HepG2 (cell line): ENCODE results near the gene INTS15. TPM values are rescaled to one million over a fixed set of nuclear protein-coding genes. Genes with fewer than 3 reads are reported as not detected.
A peak's percentile ranks its signal among the peaks of the same experiment; 100 is the strongest.

Source experiments
- ATRX ChIP-seq: sonication (generic); formaldehyde crosslinking; IDR thresholded peaks from 2 replicates; pipeline ENCODE4 v1.4.0; 2020; ENCODE audit warnings: missing genetic modification reagents, borderline replicate concordance
- CBX2 ChIP-seq, 2 experiments: fragments of 200-600 bp in 1 of 2; sonication (generic); formaldehyde crosslinking in 1 of 2; IDR thresholded peaks; 2 replicates each; pipeline versions ENCODE4 v1.7.0 to v1.8.1; 2018 to 2022; ENCODE audit warnings: low read depth in 2 of 2, low read length in 1 of 2, mild to moderate bottlenecking in 1 of 2, missing genetic modification reagents in 1 of 2
- ERF ChIP-seq: IDR thresholded peaks from 2 replicates; pipeline ENCODE4 v1.6.1; 2018; ENCODE audit warnings: missing biosample characterization, missing genetic modification reagents
- GATA4 ChIP-seq: sonication (generic); IDR thresholded peaks from 2 replicates; pipeline ENCODE4 v1.6.1; 2016; ENCODE audit warnings: antibody characterized with exemption, low read depth, borderline replicate concordance
- HHEX ChIP-seq: IDR thresholded peaks from 2 replicates; pipeline ENCODE4 v1.6.1; 2016; ENCODE audit warnings: control low read depth
- KDM4B ChIP-seq: sonication (generic); formaldehyde crosslinking; IDR thresholded peaks from 2 replicates; pipeline ENCODE4 v1.4.0; 2020; ENCODE audit warnings: missing genetic modification reagents
- MYC ChIP-seq: sonication (generic); formaldehyde crosslinking; IDR thresholded peaks from 2 replicates; pipeline ENCODE4 v1.9.0; 2021; ENCODE audit warnings: missing genetic modification reagents, borderline replicate concordance
- NAIF1 ChIP-seq: sonication (generic); formaldehyde crosslinking; IDR thresholded peaks from 2 replicates; pipeline ENCODE4 v1.5.0; 2020; ENCODE audit warnings: mild to moderate bottlenecking, missing genetic modification reagents, borderline replicate concordance
- NR1H2 ChIP-seq: sonication (generic); formaldehyde crosslinking; IDR thresholded peaks from 2 replicates; pipeline ENCODE4 v1.8.1; 2022; ENCODE audit warnings: low read depth, missing genetic modification reagents, borderline replicate concordance
- NR3C1 ChIP-seq: sonication (generic); formaldehyde crosslinking; IDR thresholded peaks from 2 replicates; pipeline ENCODE4 v1.4.0; 2020; ENCODE audit warnings: missing genetic modification reagents
- PPARG ChIP-seq: conservative IDR thresholded peaks from 2 replicates; pipeline ENCODE4 v1.6.1; 2016; ENCODE audit warnings: missing biosample characterization, missing genetic modification reagents
- SMAD1 ChIP-seq: sonication (generic); formaldehyde crosslinking; IDR thresholded peaks from 2 replicates; pipeline ENCODE4 v1.4.0; 2020; ENCODE audit warnings: missing genetic modification reagents, low read depth, mild to moderate bottlenecking, borderline replicate concordance
- ZNF224 ChIP-seq: sonication (generic); formaldehyde crosslinking; IDR thresholded peaks from 2 replicates; pipeline ENCODE4 v1.5.0; 2020; ENCODE audit warnings: mild to moderate bottlenecking, missing genetic modification reagents
- ZNF264 ChIP-seq: sonication (generic); formaldehyde crosslinking; IDR thresholded peaks from 2 replicates; pipeline ENCODE4 v1.4.0; 2020; ENCODE audit warnings: missing genetic modification reagents
- ZNF768 ChIP-seq: sonication (generic); formaldehyde crosslinking; IDR thresholded peaks from 2 replicates; pipeline ENCODE4 v1.4.0; 2020; ENCODE audit warnings: missing genetic modification reagents
- ZNF782 ChIP-seq: sonication (generic); formaldehyde crosslinking; IDR thresholded peaks from 2 replicates; pipeline ENCODE4 v1.4.0; 2020; ENCODE audit warnings: missing genetic modification reagents, mild to moderate bottlenecking, borderline replicate concordance
- ZSCAN20 ChIP-seq: sonication (generic); formaldehyde crosslinking; IDR thresholded peaks from 2 replicates; pipeline ENCODE4 v1.4.0; 2020; ENCODE audit warnings: missing genetic modification reagents, mild to moderate bottlenecking, borderline replicate concordance
- ZSCAN29 ChIP-seq: sonication (generic); formaldehyde crosslinking; conservative IDR thresholded peaks from 2 replicates; pipeline ENCODE4 v1.4.0; 2020; ENCODE audit warnings: mild to moderate bottlenecking, missing genetic modification reagents
- polyA plus RNA-seq, 8 experiments: library from polyadenylated mRNA; depleted of rRNA in 3 of 8; stranded (reverse) in 7 of 8; unstranded in 1 of 8; fragments of >200 nt; fragmentation: Illumina TruSeq in 4 of 8; extraction: Trizol in 4 of 8; gene quantifications; 2 replicates each; pipeline versions ENCODE4 v1.2.1 to v1.2.3, GENCODE V29; 2011 to 2016; ENCODE audit warnings: low read depth in 4 of 8, missing spikeins in 1 of 8, mixed read lengths in 1 of 8; ENCODE audit not compliant: insufficient read depth in 1 of 8
- total RNA-seq, 5 experiments: library from RNA; depleted of rRNA; stranded (reverse); fragments of >200 nt; fragmentation: Illumina TruSeq; extraction: Trizol; gene quantifications; 2 replicates each; pipeline ENCODE4 v1.2.3, GENCODE V29; 2016; ENCODE audit warnings: low read depth in 1 of 5
- TF ChIP-seq, protein P1 (sequence below): sonication (generic); formaldehyde crosslinking; IDR thresholded peaks from 2 replicates; pipeline ENCODE4 v1.5.0; 2020; ENCODE audit warnings: missing genetic modification reagents
- TF ChIP-seq, protein P2 (sequence below): sonication (generic); formaldehyde crosslinking; IDR thresholded peaks from 2 replicates; pipeline ENCODE4 v1.5.0; 2020; ENCODE audit warnings: mild to moderate bottlenecking, missing genetic modification reagents, moderate library complexity
- TF ChIP-seq, protein P3 (sequence below): sonication (generic); formaldehyde crosslinking; IDR thresholded peaks from 2 replicates; pipeline ENCODE4 v1.4.0; 2020; ENCODE audit warnings: missing genetic modification reagents
- TF ChIP-seq, protein P4 (sequence below): sonication (generic); formaldehyde crosslinking; IDR thresholded peaks from 2 replicates; pipeline ENCODE4 v1.4.0; 2020; ENCODE audit warnings: missing genetic modification reagents, mild to moderate bottlenecking, borderline replicate concordance

INTS15 gene
- total and polyA plus RNA-seq, 2 of the 13 experiments (the other 11 are each of a cell fraction or from before 2014, with no cell fraction given): 16.3 to 25.7 TPM

DNA sequence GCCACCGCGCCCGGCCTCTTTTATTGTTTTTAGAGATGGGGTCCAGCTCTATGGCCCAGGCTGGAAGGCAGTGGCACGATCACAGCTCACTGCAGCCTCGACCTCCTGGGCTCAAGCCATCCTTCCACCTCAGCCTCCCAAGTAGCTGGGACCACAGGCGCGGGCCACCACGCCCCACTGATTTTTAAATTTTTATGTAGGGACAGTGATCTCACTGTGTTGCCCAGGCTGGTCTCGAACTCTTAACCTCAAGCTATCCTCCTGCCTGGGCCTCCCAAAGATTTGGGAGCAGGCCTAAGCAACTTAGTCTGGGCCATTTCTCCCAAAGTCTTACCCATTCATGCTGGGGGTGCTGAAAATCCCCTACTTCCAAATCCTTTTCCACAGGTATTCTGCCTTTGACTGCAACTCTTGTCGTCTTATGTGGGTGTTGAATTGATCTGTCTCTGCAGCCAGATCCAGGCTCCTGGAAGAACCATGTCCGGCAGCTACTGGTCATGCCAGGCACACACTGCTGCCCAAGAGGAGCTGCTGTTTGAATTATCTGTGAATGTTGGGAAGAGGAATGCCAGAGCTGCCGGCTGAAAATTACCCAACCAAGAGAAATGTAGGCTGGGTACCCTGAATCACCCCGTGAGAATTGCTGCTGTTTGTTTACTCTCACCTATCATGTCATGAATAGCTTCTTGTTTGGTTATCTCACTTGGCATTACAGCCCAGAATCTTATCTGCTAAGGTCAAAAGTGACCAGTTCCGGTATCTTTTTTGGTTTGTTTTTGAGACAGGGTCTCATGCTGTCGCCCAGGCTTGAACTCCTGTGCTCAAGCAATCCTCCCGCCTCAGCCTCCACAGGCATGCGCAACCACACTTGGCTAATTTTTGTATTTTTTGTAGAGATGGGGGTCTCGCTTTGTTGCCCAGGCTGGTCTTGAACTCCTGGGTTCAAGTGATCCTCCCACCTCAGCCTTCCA is 11.4 kb upstream of the INTS15 start (continued):
- TF ChIP-seq MYC: peak; percentile 48; the same call in 1 of the 2 replicates
- TF ChIP-seq KDM4B (CRISPR knock-in tag): 0 out of 2 replicates have a peak, but pooled peaks have one; percentile 59
- peak; percentile 89 for TF ChIP-seq PPARG (CRISPR knock-in tag)
- peak; percentile 98 for TF ChIP-seq GATA4
- no peak for TF ChIP-seq NR3C1 (CRISPR knock-in tag)
- no peak for TF ChIP-seq ATRX (CRISPR knock-in tag)
- no peak for TF ChIP-seq CBX2 (IDR thresholded peaks at IDR 0.05; ENCODE audit: low read depth, low read length)
- TF ChIP-seq CBX2 (CRISPR knock-in tag; IDR thresholded peaks at IDR 0.05; ENCODE audit: low read depth): no peak
- peak; percentile 32; the same call in 1 of the 2 replicates for TF ChIP-seq ZSCAN29
- no peak for TF ChIP-seq ZNF224 (CRISPR knock-in tag)
- TF ChIP-seq NAIF1: no peak
- TF ChIP-seq, protein P1, sequence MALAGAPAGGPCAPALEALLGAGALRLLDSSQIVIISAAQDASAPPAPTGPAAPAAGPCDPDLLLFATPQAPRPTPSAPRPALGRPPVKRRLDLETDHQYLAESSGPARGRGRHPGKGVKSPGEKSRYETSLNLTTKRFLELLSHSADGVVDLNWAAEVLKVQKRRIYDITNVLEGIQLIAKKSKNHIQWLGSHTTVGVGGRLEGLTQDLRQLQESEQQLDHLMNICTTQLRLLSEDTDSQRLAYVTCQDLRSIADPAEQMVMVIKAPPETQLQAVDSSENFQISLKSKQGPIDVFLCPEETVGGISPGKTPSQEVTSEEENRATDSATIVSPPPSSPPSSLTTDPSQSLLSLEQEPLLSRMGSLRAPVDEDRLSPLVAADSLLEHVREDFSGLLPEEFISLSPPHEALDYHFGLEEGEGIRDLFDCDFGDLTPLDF (CRISPR knock-in tag): no peak
- TF ChIP-seq, protein P2, sequence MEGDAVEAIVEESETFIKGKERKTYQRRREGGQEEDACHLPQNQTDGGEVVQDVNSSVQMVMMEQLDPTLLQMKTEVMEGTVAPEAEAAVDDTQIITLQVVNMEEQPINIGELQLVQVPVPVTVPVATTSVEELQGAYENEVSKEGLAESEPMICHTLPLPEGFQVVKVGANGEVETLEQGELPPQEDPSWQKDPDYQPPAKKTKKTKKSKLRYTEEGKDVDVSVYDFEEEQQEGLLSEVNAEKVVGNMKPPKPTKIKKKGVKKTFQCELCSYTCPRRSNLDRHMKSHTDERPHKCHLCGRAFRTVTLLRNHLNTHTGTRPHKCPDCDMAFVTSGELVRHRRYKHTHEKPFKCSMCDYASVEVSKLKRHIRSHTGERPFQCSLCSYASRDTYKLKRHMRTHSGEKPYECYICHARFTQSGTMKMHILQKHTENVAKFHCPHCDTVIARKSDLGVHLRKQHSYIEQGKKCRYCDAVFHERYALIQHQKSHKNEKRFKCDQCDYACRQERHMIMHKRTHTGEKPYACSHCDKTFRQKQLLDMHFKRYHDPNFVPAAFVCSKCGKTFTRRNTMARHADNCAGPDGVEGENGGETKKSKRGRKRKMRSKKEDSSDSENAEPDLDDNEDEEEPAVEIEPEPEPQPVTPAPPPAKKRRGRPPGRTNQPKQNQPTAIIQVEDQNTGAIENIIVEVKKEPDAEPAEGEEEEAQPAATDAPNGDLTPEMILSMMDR: no peak
- TF ChIP-seq ZNF768 (CRISPR knock-in tag): no peak
- TF ChIP-seq ERF (CRISPR knock-in tag): peak; percentile 89
- TF ChIP-seq, protein P3, sequence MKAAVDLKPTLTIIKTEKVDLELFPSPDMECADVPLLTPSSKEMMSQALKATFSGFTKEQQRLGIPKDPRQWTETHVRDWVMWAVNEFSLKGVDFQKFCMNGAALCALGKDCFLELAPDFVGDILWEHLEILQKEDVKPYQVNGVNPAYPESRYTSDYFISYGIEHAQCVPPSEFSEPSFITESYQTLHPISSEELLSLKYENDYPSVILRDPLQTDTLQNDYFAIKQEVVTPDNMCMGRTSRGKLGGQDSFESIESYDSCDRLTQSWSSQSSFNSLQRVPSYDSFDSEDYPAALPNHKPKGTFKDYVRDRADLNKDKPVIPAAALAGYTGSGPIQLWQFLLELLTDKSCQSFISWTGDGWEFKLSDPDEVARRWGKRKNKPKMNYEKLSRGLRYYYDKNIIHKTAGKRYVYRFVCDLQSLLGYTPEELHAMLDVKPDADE: no peak
- TF ChIP-seq NR1H2 (CRISPR knock-in tag): no peak
- no peak for TF ChIP-seq HHEX (CRISPR knock-in tag)
- no peak for TF ChIP-seq SMAD1
- TF ChIP-seq ZSCAN20 (CRISPR knock-in tag): 0 out of 2 replicates have a peak, but pooled peaks have one; percentile 51
- peak; percentile 63; the same call in 1 of the 2 replicates for TF ChIP-seq ZNF264
- TF ChIP-seq, protein P4, sequence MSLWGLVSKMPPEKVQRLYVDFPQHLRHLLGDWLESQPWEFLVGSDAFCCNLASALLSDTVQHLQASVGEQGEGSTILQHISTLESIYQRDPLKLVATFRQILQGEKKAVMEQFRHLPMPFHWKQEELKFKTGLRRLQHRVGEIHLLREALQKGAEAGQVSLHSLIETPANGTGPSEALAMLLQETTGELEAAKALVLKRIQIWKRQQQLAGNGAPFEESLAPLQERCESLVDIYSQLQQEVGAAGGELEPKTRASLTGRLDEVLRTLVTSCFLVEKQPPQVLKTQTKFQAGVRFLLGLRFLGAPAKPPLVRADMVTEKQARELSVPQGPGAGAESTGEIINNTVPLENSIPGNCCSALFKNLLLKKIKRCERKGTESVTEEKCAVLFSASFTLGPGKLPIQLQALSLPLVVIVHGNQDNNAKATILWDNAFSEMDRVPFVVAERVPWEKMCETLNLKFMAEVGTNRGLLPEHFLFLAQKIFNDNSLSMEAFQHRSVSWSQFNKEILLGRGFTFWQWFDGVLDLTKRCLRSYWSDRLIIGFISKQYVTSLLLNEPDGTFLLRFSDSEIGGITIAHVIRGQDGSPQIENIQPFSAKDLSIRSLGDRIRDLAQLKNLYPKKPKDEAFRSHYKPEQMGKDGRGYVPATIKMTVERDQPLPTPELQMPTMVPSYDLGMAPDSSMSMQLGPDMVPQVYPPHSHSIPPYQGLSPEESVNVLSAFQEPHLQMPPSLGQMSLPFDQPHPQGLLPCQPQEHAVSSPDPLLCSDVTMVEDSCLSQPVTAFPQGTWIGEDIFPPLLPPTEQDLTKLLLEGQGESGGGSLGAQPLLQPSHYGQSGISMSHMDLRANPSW (CRISPR knock-in tag): no peak
- no peak for TF ChIP-seq ZNF782 (CRISPR knock-in tag)
